NCI-H2196 treated with DMSO at 0.1 percent for 48 hours (cell line): ENCODE measurements around the gene DRD3.

Source experiments
- DNase-seq: peaks from one replicate; lab custom pipeline; 2025; ENCODE audit not compliant: unreplicated experiment; lab: John Stamatoyannopoulos, UW

DRD3 gene

GRCh38 chr3:114178770-114179368, at the start of gene DRD3:
TSS of gene DRD3 (minus strand) at chr3:114179052. CDS start at chr3:114171992, 7,060 bp downstream.
- no peak for DNase-seq

GRCh38 chr3:114227076-114227475, 48.2 kb upstream of the DRD3 start:
- no peak for DNase-seq

GRCh38 chr3:114226313-114226712, 47.5 kb upstream of the DRD3 start:
- DNase-seq, result no peak

GRCh38 chr3:114223143-114223542, 44.3 kb upstream of the DRD3 start:
- DNase-seq, result no peak

- no peak for DNase-seq
These were observed 43.0 kb upstream of the DRD3 start for GRCh38 chr3:114221881-114222264.

- no peak for DNase-seq
These were observed 42.5 kb upstream of the DRD3 start for GRCh38 chr3:114221165-114221880.

GRCh38 chr3:114219741-114220140, 40.9 kb upstream of the DRD3 start:
- DNase-seq, result no peak

GRCh38 chr3:114218578-114219185, 39.8 kb upstream of the DRD3 start:
- DNase-seq, result no peak

- DNase-seq, result no peak
These were observed 39.2 kb upstream of the DRD3 start for GRCh38 chr3:114218006-114218405.

GRCh38 chr3:114217266-114217665, 38.4 kb upstream of the DRD3 start:
- DNase-seq, result no peak

GRCh38 chr3:114216186-114216970, 37.5 kb upstream of the DRD3 start:
- no peak for DNase-seq

GRCh38 chr3:114214542-114215341, 35.9 kb upstream of the DRD3 start:
- no peak for DNase-seq

GRCh38 chr3:114213627-114214541, 35.0 kb upstream of the DRD3 start:
- DNase-seq, result no peak

GRCh38 chr3:114213292-114213626, 34.4 kb upstream of the DRD3 start:
- no peak for DNase-seq

- DNase-seq, result no peak
These were observed 33.8 kb upstream of the DRD3 start for GRCh38 chr3:114212646-114213045.

GRCh38 chr3:114207768-114208167, 28.9 kb upstream of the DRD3 start:
- DNase-seq, result no peak

GRCh38 chr3:114206342-114206741, 27.5 kb upstream of the DRD3 start:
- no peak for DNase-seq

- no peak for DNase-seq
These were observed 26.7 kb upstream of the DRD3 start for GRCh38 chr3:114205541-114205940.

GRCh38 chr3:114194750-114195149, 15.9 kb upstream of the DRD3 start:
- DNase-seq, result no peak

- no peak for DNase-seq
These were observed 13.3 kb upstream of the DRD3 start for GRCh38 chr3:114192136-114192535.
